Muscle of leg (tissue), 11 donors: ENCODE results near the gene PXYLP1. TPM values are rescaled to one million over a fixed set of nuclear protein-coding genes. Genes with fewer than 3 reads are reported as not detected.

Experiments
- DNase-seq: peaks from one replicate; pipeline ENCODE4 v3.0.0; 2013
- H3K27ac ChIP-seq: one replicate; pipeline ENCODE4 v1.5.1; 2013; ENCODE audit warnings: mild to moderate bottlenecking, low read length, control low read depth
- H3K27me3 ChIP-seq: one replicate; pipeline ENCODE4 v1.6.1; 2013; ENCODE audit warnings: low read length; ENCODE audit not compliant: control insufficient read depth, insufficient read depth
- H3K36me3 ChIP-seq: one replicate; pipeline ENCODE4 v1.6.1; 2013; ENCODE audit warnings: low read length; ENCODE audit not compliant: control insufficient read depth, insufficient read depth
- H3K4me1 ChIP-seq: one replicate; pipeline ENCODE4 v1.6.1; 2013; ENCODE audit warnings: low read length; ENCODE audit not compliant: control insufficient read depth, insufficient read depth
- H3K4me3 ChIP-seq: one replicate; pipeline ENCODE4 v1.5.1; 2013; ENCODE audit warnings: low read length, control low read depth
- H3K9me3 ChIP-seq: replicated peaks from 2 replicates; pipeline ENCODE4 v1.6.1; 2013; ENCODE audit warnings: low read depth, low read length; ENCODE audit not compliant: control insufficient read depth
- WGBS: methylation state at CpG from one replicate; pipeline ENCODE4 v1.1.5; 2013; ENCODE audit warnings: missing lambda C conversion rate; ENCODE audit not compliant: insufficient coverage; 5-methylcytosine and 5-hydroxymethylcytosine counted together
- polyA plus RNA-seq, 8 donors: library from polyadenylated mRNA; unstranded; fragments of 120-200 nt; gene quantifications; one replicate each; pipeline versions ENCODE4 v1.2.1 to v1.2.3, GENCODE V29; 2013; ENCODE audit warnings: inconsistent platforms in 1 of 8, low replicate concordance in 1 of 8; ENCODE audit not compliant: insufficient read length in 8 of 8, insufficient read depth in 1 of 8
- total RNA-seq: library from RNA; stranded (reverse); fragments of 120-200 nt; gene quantifications from one replicate; pipeline ENCODE4 v1.2.4, GENCODE V29; 2013

The PXYLP1 gene
- total and polyA plus RNA-seq, 9 donors, result 12.8 to 21.8 (median 18.3) TPM

GRCh38 chr3:141332416-141332815 lies 100.8 kb downstream of the PXYLP1 start:
- Histone ChIP-seq H3K4me3 (no peak overlapping the region), H3K27ac (no peak overlapping the region), H3K36me3 (no peaks in the 10 kb centered on the region), H3K27me3 (no peaks in the 10 kb centered on the region), H3K4me1 (no peaks in the 10 kb centered on the region), H3K9me3 (no peaks in the 10 kb centered on the region)
- DNase-seq, result no peak
- 95% methylated on average over 4 of the region's 5 CpGs for WGBS

- Histone ChIP-seq H3K36me3 (no peaks in the 10 kb centered on the region), H3K4me1 (no peaks in the 10 kb centered on the region), H3K9me3 (no peaks in the 10 kb centered on the region), H3K27me3 (no peaks in the 10 kb centered on the region), H3K27ac (no peak overlapping the region), H3K4me3 (no peak overlapping the region)
- no CpG with 5 or more reads among the region's 3 CpGs for WGBS
- no peak for DNase-seq
These were observed 102.4 kb downstream of the PXYLP1 start for GRCh38 chr3:141333836-141334626.

- Histone ChIP-seq H3K27ac (no peak overlapping the region), H3K4me1 (no peaks in the 10 kb centered on the region), H3K27me3 (no peaks in the 10 kb centered on the region), H3K36me3 (no peaks in the 10 kb centered on the region), H3K9me3 (no peaks in the 10 kb centered on the region), H3K4me3 (no peak overlapping the region)
- DNase-seq, result no peak
- 67% methylated on average over 11 of the region's 11 CpGs for WGBS
These were observed 103.1 kb downstream of the PXYLP1 start for GRCh38 chr3:141334627-141335250.

GRCh38 chr3:141335531-141336061 lies 104.0 kb downstream of the PXYLP1 start:
- no peak for DNase-seq
- H3K27ac ChIP-seq, result no peak overlapping the region
- no peaks in the 10 kb centered on the region for H3K4me1 ChIP-seq
- no CpG with 5 or more reads among the region's 2 CpGs for WGBS
- H3K4me3 ChIP-seq, result no peak overlapping the region
- H3K9me3 ChIP-seq, result no peaks in the 10 kb centered on the region
- no peaks in the 10 kb centered on the region for H3K36me3 ChIP-seq
- H3K27me3 ChIP-seq, result no peaks in the 10 kb centered on the region

GRCh38 chr3:141336672-141337522 lies 105.3 kb downstream of the PXYLP1 start:
- Histone ChIP-seq H3K36me3 (no peaks in the 10 kb centered on the region), H3K4me3 (no peak overlapping the region), H3K4me1 (no peaks in the 10 kb centered on the region), H3K27ac (no peak overlapping the region), H3K27me3 (no peaks in the 10 kb centered on the region), H3K9me3 (no peaks in the 10 kb centered on the region)
- 44% methylated on average over 2 of the region's 12 CpGs for WGBS
- DNase-seq, result no peak

- Histone ChIP-seq H3K27me3 (no peaks in the 10 kb centered on the region), H3K27ac (no peak overlapping the region), H3K4me3 (no peak overlapping the region), H3K36me3 (no peaks in the 10 kb centered on the region), H3K9me3 (no peaks in the 10 kb centered on the region), H3K4me1 (no peaks in the 10 kb centered on the region)
- WGBS, result no CpG with 5 or more reads among the region's 1 CpG
- no peak for DNase-seq
These were observed 105.9 kb downstream of the PXYLP1 start for GRCh38 chr3:141337523-141337854.

GRCh38 chr3:141337991-141338390 lies 106.4 kb downstream of the PXYLP1 start:
- no peaks in the 10 kb centered on the region for H3K36me3 ChIP-seq
- no peak overlapping the region for H3K27ac ChIP-seq
- H3K4me3 ChIP-seq, result no peak overlapping the region
- no peaks in the 10 kb centered on the region for H3K4me1 ChIP-seq
- no peaks in the 10 kb centered on the region for H3K9me3 ChIP-seq
- 100% methylated on average over 1 of the region's 2 CpGs for WGBS
- no peaks in the 10 kb centered on the region for H3K27me3 ChIP-seq
- no peak for DNase-seq

GRCh38 chr3:141338881-141339280 lies 107.3 kb downstream of the PXYLP1 start:
- Histone ChIP-seq H3K36me3 (no peaks in the 10 kb centered on the region), H3K27ac (no peak overlapping the region), H3K4me1 (no peaks in the 10 kb centered on the region), H3K4me3 (no peak overlapping the region), H3K9me3 (no peaks in the 10 kb centered on the region), H3K27me3 (no peaks in the 10 kb centered on the region)
- DNase-seq, result no peak

GRCh38 chr3:141341536-141341935 lies 109.9 kb downstream of the PXYLP1 start:
- Histone ChIP-seq H3K9me3 (no peaks in the 10 kb centered on the region), H3K4me1 (no peaks in the 10 kb centered on the region), H3K27ac (no peak overlapping the region), H3K27me3 (no peaks in the 10 kb centered on the region), H3K4me3 (no peak overlapping the region), H3K36me3 (no peaks in the 10 kb centered on the region)
- WGBS, result 80% methylated on average over 1 of the region's 1 CpG
- no peak for DNase-seq

GRCh38 chr3:141342386-141342785 lies 110.8 kb downstream of the PXYLP1 start:
- H3K36me3 ChIP-seq, result no peaks in the 10 kb centered on the region
- H3K4me1 ChIP-seq, result no peaks in the 10 kb centered on the region
- 94% methylated on average over 3 of the region's 5 CpGs for WGBS
- no peak overlapping the region for H3K27ac ChIP-seq
- no peak for DNase-seq
- no peaks in the 10 kb centered on the region for H3K27me3 ChIP-seq
- no peak overlapping the region for H3K4me3 ChIP-seq
- no peaks in the 10 kb centered on the region for H3K9me3 ChIP-seq
